HG02759 (cell line): Measurements from ENCODE around the gene PPFIBP2.

Experiments
- ATAC-seq: cut with Tn5 transposase; IDR thresholded peaks from one replicate; pipeline ENCODE4 v1.9.1; 2021; ENCODE audit warnings: mild to moderate bottlenecking, moderate library complexity; ENCODE audit not compliant: unreplicated experiment

PPFIBP2 gene

DNA sequence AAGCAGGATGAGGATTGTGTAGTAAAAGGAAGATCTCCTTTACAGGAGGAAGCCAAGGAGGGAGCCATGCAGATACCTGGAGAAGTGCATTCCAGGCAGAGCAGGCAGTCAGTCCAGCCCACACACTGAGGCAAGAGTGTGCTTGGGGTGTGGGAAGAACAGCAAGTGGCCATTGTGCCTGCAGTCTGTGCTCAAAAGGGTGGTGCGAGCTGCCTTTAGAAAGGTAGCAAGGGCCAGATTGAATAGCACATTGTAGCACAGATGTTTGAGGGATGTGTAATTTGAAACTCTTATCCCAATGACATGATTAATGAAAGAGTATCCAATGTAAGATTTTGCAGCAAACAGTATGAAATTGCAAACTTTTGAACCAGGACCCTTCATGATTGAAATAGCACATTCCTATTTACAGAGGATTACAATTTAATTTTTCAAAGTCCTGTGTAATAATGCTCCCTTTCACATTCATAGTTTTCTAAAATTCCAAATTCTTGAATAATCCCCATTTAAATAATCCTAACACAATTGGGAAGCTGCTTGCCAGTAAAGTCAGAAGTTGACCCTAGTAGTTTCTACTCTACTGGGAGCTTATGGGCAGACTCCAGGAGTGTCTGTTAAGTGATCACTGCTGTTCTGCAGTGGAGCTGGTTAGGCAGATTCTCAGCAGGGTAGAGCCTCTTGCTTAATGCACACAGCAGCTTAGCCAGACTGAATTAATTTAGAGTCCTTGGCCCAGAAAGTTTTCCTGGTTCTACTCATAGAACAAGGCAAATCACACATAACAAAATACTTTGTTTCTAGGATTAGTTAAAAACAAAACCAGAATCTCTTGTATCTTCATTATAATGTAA is 81.4 kb downstream of the PPFIBP2 start:
- ATAC-seq: no peak

DNA sequence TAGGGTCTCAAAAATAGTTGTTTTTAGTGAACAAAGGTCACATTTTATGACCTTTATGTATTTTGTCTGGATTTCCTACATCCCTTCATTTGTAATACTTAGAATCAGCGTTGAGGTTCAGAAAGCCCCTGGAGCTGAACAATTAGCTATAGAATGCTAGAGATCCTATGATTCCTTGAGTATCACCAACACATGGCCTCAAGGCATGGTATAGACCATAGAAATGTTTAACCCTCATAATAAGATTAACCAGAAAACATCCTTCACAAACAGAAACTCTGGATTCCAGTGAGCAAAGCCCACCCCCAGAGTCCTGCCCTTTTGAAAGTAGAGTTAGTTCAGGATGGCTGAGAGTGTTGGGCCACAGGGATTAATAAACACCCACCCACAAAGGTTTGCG is 82.2 kb downstream of the PPFIBP2 start:
- no peak for ATAC-seq

DNA sequence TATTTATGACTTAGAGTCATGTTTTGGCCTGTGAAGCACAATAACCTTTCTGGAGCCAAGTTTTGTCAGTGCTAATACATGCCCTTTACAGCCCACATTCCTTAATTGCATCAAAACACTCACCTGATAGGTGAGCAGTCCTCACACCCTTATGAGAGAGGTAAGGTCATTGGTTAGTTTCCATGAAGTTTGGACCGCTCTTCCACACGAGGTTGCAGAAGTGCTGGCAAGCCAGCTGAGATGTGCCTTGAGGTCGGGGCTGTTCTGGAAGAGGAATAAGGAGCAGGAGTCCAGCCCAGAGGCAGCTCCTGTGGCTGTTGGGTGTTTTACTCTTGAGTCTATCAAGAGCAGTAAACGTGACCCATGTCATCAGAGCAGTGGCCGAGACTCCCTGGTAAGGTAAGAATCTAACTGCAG is 83.2 kb downstream of the PPFIBP2 start:
- ATAC-seq: no peak

DNA sequence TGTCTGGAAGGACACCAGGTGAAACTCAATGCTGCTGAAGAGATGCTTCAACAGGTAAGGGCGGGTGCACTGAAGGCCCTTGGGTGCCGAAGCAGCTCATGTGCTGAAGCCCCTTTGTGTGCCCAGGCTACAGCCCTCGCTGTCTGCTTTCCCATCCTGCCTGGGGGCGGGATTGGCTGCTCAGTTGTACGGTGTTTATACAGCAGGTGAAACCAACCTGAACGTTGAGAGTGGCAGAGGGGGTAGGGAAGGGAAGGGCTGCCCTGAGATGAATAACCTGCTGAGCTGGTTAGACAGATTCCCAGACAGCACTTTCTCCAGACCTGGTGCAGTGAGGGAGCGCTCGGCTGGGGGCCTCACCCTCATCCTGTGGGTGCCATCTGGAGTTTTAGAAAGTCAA is 83.8 kb downstream of the PPFIBP2 start:
- no peak for ATAC-seq

DNA sequence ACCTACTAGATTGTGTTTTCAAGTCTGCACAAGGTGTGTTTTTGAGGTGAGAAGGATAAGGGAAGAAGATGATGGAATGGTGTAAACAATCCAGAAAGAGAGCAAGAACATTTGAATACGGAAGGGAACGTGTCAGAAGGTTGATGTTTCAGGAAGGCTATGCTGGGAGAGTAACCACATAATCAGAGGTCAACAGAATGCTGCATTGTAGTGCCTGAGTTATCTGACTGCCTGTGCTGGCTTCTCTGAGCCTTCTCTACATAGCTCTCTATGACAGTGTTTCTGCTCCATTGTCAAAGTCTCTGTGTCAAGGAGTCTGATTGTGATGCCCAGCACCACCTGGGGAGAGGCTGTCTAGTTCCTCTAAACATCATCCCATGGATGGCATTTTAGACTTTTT is 85.4 kb downstream of the PPFIBP2 start:
- no peak for ATAC-seq

DNA sequence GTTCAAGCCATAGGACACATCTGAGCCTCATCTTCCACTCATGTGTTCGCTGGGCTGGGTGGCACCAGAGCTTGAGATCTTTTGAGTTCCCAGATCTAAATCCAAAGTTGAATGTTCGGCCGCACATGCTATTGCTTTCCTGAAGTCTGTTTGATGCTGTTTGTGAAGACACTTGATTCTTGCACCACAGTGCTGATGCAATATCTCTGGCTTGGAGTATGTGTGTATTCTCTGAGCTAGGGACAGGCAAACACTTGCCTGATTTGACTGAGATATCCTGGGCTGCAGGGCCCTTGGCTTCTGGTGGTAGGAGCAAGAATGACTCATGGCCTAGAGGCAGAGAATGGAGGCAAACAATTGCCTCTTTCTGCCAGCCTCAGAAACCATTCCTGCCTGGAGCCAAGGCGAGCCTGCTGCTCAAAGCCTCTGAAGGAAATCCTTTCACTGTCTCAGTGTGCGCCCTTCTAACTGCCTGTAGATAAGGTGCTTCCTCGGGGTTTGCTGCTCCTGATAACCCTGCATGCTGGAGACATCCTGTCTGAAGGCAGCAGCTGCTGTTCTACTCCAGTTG is 86.5 kb downstream of the PPFIBP2 start:
- no peak for ATAC-seq

DNA sequence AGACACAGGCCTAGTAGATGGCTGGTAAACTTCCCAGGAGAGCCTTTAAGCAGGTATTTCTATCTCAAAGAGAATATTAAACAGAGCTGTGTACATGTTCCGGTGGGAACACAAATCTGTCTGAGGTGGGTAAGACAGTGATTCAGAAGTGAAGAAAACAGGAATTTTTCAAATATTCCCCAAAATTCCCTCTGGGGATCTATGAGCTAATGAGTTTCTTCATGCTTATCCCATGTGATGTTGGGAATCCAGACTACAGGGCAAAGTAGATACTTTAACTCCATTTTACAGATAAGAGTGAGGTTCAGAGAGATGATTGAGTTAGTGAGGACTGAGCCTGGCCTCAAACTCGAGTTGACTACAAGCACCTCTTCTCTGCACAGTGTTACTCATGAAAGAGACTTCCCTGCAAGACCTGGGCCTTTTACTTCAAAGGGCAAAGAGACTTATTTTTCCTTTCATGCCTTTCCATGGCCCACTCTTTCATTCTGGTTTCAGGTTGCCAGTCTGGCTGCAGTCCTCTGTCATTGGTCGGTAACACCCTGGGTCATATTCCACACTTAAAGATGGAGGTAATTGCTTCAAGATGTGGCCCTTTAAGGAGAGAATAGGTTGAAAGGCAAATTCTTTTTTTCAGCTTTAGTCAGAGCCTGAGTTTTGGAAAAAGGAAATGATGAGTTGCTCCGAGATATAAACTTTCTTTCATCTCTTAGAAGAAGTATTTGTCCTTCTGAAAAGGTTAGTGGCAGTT is 89.4 kb downstream of the PPFIBP2 start:
- ATAC-seq: no peak

DNA sequence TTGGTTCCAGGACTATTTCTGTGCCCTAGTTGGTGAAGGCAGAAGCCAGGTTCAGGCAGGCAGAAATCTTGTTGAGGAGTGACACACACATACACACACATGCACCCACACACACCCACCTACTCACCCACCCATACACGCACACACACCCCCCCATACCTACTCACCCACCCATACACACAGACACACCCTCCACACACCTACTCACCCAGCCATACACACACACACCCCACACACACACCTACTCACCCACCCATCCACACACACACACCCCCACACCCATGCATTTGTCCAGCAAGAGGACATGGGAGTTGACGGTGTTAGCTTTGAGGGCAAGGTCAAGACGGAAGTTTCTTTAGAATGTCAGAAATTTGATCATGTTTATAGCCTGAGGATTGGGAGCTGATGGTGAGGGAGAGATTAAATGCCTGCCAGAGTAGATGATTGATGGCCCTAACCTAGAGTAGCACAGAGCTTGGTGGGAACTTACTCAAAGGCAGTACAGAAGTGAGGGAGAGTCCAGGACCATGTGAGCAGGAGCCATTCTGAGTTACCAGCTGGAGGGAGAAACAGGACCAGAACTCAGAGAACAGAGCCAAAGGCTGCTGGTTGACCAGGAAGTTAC is 90.6 kb downstream of the PPFIBP2 start:
- ATAC-seq: no peak

DNA sequence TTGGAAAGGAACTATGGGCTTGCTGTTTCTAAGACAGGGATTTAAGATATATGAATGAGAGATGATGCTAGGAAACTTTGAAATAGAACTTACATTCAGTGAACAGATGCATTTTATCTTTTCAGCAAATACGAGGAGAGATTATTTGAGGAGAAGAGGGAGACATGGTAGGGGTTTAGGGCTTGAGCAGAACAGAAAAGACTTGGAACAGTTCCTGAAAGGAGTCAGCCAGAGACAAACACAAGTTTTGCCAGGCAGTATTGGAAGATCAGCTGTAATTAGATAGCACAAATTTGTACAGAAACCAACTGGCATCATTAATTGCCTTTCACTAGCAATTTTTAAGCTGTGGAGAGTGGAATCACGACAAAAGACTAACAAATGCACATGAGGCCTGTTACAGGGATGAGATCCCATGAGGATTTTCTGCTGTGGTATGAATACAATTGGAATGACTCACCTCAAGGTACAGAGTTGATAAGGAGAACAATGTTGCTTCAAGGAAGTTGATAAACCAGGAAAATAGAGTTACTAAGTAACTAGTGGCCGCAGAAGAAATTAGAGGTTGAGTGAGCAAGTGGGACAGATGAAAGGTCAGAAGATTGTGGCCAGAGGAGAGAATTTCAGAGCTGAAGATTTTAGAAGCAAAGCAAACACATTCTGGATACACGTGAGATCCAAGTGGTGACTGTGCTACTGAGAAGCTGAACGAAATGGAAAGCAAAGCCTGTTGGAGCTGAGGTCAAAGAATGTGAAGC is 91.6 kb downstream of the PPFIBP2 start:
- ATAC-seq: no peak

DNA sequence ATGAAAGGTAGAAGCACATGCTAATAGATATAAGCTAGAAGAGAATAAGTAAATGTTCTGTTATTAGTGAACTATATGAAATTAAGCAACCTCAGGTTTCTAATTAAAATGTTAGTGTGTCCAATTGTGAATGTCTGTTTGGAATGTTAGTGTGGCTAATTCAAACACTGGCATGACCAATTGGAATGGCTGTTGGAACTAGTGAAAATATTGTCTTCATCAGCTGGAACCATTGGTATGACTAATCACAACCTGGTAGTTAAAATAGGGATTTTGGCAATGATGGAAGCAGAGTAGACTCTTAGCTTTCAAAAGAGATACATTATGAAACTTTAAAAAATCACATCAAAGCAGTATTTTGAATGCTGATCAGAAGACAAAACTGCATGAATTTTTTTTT is 92.7 kb downstream of the PPFIBP2 start:
- ATAC-seq: no peak

DNA sequence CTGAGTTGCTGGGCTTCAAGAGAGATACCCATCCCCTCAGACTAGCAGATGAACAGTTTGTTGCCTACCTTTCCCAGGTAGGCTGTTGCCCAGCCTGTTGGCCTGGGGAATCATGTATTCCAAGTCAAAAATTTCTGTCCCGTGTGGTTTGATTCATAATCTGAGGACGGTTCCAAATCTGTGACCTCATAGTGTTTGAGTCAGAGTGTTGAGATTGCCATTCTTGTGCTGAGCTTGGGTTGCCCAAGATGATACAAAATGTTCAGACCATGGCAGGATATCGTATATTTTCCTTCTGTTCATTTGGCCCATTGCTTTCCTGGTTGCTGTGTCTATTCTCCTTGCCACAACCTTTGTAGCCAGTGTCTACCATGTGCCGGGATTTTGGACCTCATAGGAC is 95.2 kb downstream of the PPFIBP2 start:
- no peak for ATAC-seq

DNA sequence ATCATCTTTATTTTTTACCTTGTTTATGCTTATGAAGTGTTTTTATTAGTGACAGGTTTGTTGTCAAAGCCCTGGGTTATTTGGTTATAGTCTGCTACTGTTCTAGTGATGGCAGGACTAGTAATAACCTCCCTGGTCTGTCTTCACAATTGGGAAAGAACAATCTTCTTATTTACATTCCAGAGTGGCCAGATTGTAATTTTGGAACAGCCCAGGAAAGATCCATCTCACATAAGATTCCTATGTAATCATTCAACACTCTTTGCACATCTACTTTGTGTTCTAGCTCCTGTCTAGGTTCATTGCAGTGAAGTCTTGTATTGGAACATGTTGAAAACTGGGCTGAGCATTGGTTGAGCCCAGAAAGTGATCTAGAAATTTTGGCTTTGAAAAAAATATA is 95.7 kb downstream of the PPFIBP2 start:
- ATAC-seq: no peak

DNA sequence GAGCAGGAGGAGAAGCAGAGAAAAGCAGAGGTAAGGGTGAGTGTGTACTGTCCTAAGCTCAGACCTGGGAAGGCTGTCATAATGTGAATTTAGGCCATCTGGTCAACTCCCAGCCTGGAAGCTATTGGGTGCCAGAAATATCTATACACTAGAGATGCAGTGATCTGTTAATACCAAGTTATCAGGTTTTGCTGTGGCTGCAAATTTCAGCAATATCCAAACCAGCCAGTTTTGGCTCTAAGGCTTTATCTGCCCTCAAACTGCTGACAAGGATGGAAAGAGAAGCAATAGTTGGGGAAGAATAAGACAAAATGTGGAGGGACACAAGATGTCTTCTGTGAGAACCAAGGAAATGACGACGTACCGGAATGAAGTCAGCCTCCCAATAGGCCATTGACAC is 96.6 kb downstream of the PPFIBP2 start:
- no peak for ATAC-seq

DNA sequence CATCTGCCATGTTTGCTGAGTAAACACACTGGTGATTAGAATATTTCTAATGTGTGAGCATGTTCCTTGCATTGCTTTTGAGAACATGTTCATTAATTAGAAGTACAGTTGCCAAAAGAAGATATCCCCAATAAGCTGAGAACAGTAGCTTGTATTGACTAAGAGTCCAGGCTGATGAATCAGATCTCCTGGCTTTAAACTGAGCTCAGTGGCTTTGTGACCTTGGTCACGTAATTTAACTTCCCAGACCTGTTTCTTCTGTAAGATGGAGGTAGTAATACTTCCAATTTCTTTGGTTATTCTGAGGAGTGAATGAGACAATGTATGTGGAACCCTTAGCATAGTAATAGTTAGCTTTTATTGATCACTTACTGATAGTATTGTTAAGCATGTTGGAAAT is 97.6 kb downstream of the PPFIBP2 start:
- no peak for ATAC-seq

DNA sequence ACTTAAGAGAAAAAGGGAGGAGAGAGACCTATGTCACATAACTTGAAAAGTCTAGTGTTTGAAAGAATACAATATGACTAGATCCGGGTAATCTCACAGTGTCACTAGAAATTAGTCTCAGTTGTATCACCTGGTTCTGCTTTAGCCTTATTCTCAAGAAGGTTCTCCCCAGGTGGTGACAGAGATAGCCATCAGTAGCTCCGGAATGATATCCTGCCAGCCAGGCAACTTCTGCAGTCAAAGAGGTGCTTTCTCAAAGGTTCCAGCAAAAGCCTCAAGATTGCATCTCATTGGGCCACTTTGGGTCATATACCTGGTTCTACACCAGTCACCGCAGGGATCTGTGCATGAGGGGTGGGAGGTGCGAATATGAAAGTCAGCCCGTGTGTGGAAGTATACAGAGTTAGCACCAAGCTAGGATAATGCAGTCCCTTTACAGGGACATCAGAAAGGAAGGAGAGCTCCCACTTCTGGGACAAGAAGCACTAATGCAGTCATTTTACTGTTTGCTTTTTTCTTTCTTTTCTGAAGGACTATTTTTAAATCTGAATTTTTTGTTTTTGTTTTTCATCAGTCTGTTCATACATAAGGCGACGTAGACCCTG is 98.4 kb downstream of the PPFIBP2 start:
- ATAC-seq: no peak

DNA sequence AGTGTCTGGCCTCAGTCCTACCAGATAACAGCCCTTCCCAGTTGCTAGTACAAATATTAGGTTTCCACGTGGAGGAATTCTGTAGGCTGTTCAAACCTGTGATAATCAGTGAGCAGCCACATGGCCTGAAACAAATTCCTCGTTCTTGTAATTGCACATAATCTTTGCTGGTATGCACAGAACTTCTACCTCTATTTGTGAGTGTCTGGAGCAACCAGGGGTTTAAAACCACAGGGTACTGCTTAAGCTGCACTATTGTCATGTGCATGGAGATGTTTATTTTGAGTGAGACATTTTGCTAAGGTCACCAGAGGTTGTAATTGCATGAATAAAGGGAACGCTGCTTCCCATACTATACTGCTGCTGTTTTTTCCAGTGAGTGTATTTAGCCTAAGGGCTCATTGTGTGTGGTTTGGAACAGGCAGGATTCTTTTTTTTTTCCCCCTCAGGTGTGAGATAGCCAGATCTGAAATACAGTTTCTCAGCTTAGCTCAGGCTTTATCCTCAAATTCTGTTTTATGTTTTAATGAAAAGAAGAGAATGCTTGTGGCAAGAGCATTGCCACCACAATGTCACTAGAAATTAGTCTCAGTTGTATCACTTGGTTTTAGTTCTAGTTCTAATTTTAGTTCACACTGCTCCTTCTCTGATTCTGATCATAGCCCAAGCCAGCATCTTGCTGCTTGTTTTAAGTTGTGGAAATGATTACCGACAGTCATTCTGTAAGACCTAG is 99.0 kb downstream of the PPFIBP2 start:
- no peak for ATAC-seq

DNA sequence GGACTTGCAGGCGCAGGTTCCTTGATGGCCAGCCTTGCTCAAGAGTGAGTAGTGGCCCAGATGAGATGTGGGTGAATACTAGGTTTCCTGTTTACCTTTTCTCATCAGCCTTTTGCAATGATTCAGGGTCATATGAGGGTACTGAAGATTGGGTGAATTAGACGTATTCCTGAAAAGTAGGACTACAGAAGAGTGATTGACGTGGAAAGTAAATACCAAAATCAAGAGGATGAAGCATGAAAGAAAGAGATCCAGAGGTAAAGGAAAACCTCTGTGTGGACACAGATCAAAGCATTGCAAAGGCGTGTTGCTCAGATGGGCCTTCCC is 99.6 kb downstream of the PPFIBP2 start:
- no peak for ATAC-seq

DNA sequence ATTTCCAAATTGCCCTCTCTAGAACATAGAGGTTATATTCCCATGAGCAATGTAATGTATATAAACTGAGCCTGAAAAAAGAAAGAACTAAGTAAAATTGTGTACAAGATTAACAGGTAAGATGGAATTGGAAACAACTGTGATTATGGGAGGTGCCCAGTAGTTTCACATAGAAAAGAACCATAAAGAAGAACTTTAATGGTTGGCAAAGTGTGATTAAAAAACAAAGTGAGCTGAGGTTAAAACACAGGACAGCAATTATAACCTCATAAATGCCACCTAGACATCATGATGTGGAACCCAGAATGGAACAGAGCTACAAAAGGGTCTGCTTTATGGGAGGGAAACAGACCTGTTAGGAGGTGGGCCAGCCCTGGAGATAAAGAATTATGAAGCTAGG is 100.9 kb downstream of the PPFIBP2 start:
- no peak for ATAC-seq

DNA sequence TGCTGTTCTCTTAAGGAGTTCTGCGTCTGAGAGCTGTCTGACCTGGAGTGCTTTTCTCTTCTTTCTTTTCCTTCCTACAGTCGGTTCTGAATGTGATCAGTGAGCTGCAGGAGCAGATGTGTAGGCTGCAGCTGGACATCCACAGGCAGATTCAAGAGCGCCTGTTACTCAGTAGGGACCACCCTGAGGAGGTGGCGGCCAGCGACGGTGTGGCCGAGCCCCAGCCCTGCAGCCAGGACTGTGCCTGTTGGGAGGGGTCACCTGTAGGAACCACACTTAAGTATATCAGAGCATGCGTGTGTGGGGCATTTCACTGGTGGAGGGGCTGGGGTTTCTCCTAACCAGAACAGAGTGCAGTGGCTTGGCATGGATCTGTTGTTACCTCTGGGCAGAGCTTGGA is 103.2 kb downstream of the PPFIBP2 start:
- ATAC-seq: no peak

DNA sequence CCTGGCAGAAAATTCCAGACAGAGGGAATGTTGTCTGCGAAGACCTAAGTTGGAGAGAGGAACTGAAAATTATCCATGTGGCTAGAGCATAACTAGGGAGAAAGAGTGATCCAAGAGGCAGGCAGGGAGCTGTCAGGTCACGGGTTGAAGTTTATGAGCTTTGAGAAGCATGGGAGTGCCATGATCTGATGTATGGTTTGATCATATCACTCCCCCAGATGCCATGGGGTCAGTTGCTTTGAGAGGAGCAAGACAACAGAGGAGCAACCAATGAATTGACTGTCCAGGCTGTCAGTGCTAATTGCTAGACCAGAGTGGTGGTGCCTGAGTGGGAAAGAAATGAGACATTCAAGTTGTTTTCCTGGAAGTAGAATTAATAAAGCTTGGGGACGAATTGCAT is 105.5 kb downstream of the PPFIBP2 start:
- no peak for ATAC-seq
